PFSK-1 (cell line): ENCODE results near the gene ADPRH.

ENCODE experiments used
- FOXP2 ChIP-seq: optimal IDR thresholded peaks from 2 replicates; pipeline ENCODE3; 2011; ENCODE audit warnings: borderline replicate concordance, control low read depth, inconsistent platforms; ENCODE audit not compliant: insufficient read depth; ENCODE audit errors: extremely low read length, extremely low read depth
- POLR2AphosphoS5 ChIP-seq: IDR thresholded peaks from 2 replicates; pipeline ENCODE4 v1.6.1; 2012; ENCODE audit warnings: low read depth, mild to moderate bottlenecking, control low read depth, low read length, moderate library complexity
- SIN3A ChIP-seq: IDR thresholded peaks from 2 replicates; pipeline ENCODE4 v1.6.1; 2012; ENCODE audit warnings: mild to moderate bottlenecking, low read length, moderate library complexity, borderline replicate concordance; ENCODE audit not compliant: insufficient read depth
- TAF1 ChIP-seq: IDR thresholded peaks from 2 replicates; pipeline ENCODE4 v1.6.1; 2012; ENCODE audit warnings: low read length, control low read depth, borderline replicate concordance; ENCODE audit not compliant: insufficient read depth
- TF ChIP-seq, protein P1 (sequence below), 2 experiments: IDR thresholded peaks; 2 replicates each; pipeline versions ENCODE4 v1.6.1 to v1.8.0; 2011 to 2012; ENCODE audit warnings: low read depth in 2 of 2, low read length in 2 of 2, control low read depth in 1 of 2, inconsistent platforms in 1 of 2, mild to moderate bottlenecking in 1 of 2, moderate library complexity in 1 of 2; ENCODE audit not compliant: insufficient read depth in 1 of 2

Gene ADPRH

GRCh38 chr3:119613872-119614271 lies 34.6 kb downstream of the ADPRH start:
- TF ChIP-seq TAF1 = no peak
- TF ChIP-seq FOXP2 = no peak
- no peak for TF ChIP-seq POLR2AphosphoS5
- TF ChIP-seq SIN3A = no peak
- TF ChIP-seq, protein P1, sequence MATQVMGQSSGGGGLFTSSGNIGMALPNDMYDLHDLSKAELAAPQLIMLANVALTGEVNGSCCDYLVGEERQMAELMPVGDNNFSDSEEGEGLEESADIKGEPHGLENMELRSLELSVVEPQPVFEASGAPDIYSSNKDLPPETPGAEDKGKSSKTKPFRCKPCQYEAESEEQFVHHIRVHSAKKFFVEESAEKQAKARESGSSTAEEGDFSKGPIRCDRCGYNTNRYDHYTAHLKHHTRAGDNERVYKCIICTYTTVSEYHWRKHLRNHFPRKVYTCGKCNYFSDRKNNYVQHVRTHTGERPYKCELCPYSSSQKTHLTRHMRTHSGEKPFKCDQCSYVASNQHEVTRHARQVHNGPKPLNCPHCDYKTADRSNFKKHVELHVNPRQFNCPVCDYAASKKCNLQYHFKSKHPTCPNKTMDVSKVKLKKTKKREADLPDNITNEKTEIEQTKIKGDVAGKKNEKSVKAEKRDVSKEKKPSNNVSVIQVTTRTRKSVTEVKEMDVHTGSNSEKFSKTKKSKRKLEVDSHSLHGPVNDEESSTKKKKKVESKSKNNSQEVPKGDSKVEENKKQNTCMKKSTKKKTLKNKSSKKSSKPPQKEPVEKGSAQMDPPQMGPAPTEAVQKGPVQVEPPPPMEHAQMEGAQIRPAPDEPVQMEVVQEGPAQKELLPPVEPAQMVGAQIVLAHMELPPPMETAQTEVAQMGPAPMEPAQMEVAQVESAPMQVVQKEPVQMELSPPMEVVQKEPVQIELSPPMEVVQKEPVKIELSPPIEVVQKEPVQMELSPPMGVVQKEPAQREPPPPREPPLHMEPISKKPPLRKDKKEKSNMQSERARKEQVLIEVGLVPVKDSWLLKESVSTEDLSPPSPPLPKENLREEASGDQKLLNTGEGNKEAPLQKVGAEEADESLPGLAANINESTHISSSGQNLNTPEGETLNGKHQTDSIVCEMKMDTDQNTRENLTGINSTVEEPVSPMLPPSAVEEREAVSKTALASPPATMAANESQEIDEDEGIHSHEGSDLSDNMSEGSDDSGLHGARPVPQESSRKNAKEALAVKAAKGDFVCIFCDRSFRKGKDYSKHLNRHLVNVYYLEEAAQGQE (IDR thresholded peaks at IDR 0.05; ENCODE audit: insufficient read depth in 1 of 2, low read depth in 2 of 2, low read length in 2 of 2) = no peak

DNA sequence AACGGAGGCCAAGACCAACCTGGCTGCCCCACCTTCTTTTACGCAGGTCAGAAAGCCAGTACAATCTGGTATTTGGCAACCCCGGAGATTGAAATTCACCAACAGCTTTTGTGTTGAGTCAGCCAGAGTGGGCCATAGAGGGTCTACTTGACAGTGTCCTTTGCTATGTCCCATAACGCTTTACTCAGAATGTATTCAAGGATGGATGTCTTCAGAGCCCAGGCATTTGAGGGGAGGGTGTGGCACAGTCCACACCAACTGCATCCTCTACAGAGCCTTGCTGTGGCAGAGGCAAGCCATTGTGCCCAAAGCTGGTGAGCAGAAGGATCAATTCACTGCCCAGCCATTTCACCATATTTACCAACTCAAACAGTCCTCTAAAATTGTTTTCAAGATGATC lies 36.8 kb downstream of the ADPRH start:
- TF ChIP-seq TAF1 (no peak), FOXP2 (no peak), SIN3A (no peak), POLR2AphosphoS5 (no peak)
- TF ChIP-seq, protein P1 (IDR thresholded peaks at IDR 0.05; ENCODE audit: insufficient read depth in 1 of 2, low read depth in 2 of 2, low read length in 2 of 2) = no peak

- no peak for TF ChIP-seq FOXP2
- TF ChIP-seq SIN3A = no peak
- TF ChIP-seq, protein P1 (IDR thresholded peaks at IDR 0.05; ENCODE audit: insufficient read depth in 1 of 2, low read depth in 2 of 2, low read length in 2 of 2) = no peak
These were observed 39.8 kb downstream of the ADPRH start for GRCh38 chr3:119619094-119619493.

GRCh38 chr3:119620899-119621298 lies 41.6 kb downstream of the ADPRH start:
- TF ChIP-seq TAF1 = no peak
- no peak for TF ChIP-seq FOXP2
- TF ChIP-seq POLR2AphosphoS5 = no peak
- TF ChIP-seq, protein P1 (IDR thresholded peaks at IDR 0.05; ENCODE audit: insufficient read depth in 1 of 2, low read depth in 2 of 2, low read length in 2 of 2) = no peak

DNA sequence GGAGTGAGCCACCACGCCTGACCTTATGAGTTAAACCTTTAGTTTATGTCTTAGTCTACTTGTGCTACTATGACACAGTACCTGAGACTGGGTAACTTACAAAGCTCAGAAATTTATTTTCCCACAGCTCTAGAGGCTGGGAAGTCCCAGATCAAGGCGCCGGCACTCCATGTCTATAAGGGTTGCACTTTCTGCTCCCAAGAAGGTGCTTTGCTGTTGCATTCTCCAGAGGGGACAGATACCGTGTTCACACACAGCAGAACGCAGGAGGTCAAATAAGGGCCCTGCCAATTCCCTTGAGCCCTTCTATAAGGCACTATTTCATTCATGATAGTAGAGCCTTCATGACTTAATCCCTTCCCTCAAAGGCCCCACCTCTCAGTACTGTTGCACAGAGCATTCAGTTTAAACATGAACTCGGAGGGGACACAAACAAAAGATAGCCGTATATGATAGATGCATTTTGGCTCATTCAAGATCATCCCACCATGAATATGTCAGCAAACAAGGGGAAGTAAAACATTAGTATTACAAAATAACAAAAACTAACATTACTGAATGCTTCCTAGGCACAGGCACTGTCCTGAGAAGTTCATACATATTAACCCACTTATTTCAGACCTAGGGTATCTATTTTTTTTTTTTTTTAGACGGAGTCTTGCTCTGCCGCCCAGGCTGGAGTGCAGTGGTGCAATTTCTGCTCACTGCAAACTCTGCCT lies 44.9 kb downstream of the ADPRH start:
- no peak for TF ChIP-seq FOXP2
- no peak for TF ChIP-seq TAF1
- TF ChIP-seq, protein P1 (IDR thresholded peaks at IDR 0.05; ENCODE audit: insufficient read depth in 1 of 2, low read depth in 2 of 2, low read length in 2 of 2) = no peak
- no peak for TF ChIP-seq POLR2AphosphoS5
- TF ChIP-seq SIN3A = no peak
